ENCODE measurements around the gene DAB2IP. TPM values are rescaled to one million over a fixed set of nuclear protein-coding genes. Genes with fewer than 3 reads are reported as not detected.

DAB2IP gene
- total RNA-seq, 2 donors from 2014 or later = 38.0 to 47.0 TPM

GRCh38 chr9:121808781-121809180 is 157.3 kb downstream of the DAB2IP start:
- Histone ChIP-seq H3K9me3 (peaks cover 0 to 14% of the 10 kb centered on the region in 2 donors), H3K27me3 (no peaks in the 10 kb centered on the region), H3K36me3 (no peaks in the 10 kb centered on the region), H3K4me1 (no peaks in the 10 kb centered on the region), H3K27ac (no peak overlapping the region), H3K4me3 (no peak overlapping the region)
- no peak for TF ChIP-seq CTCF (IDR thresholded peaks at IDR 0.05)
- no peak for DNase-seq (ENCODE audit: low spot score)

GRCh38 chr9:121809356-121810050 is 158.1 kb downstream of the DAB2IP start:
- no peaks in the 10 kb centered on the region for H3K36me3 ChIP-seq
- no peak overlapping the region for H3K27ac ChIP-seq
- no peak for TF ChIP-seq CTCF (IDR thresholded peaks at IDR 0.05)
- DNase-seq (ENCODE audit: low spot score) = no peak
- no peaks in the 10 kb centered on the region for H3K4me1 ChIP-seq
- H3K27me3 ChIP-seq = no peaks in the 10 kb centered on the region
- peaks cover 0 to 7% of the 10 kb centered on the region in 2 donors for H3K9me3 ChIP-seq
- H3K4me3 ChIP-seq = no peak overlapping the region

GRCh38 chr9:121810489-121810888 is 159.1 kb downstream of the DAB2IP start:
- H3K4me1 ChIP-seq = no peaks in the 10 kb centered on the region
- DNase-seq (ENCODE audit: low spot score) = no peak
- H3K27me3 ChIP-seq = no peaks in the 10 kb centered on the region
- H3K4me3 ChIP-seq = no peak overlapping the region
- H3K36me3 ChIP-seq = no peaks in the 10 kb centered on the region
- no peaks in the 10 kb centered on the region for H3K9me3 ChIP-seq
- no peak for TF ChIP-seq CTCF (IDR thresholded peaks at IDR 0.05)
- no peak overlapping the region for H3K27ac ChIP-seq

GRCh38 chr9:121811140-121811539 is 159.7 kb downstream of the DAB2IP start:
- TF ChIP-seq CTCF (IDR thresholded peaks at IDR 0.05) = no peak
- no peak for DNase-seq (ENCODE audit: low spot score)
- Histone ChIP-seq H3K27ac (no peak overlapping the region), H3K27me3 (no peaks in the 10 kb centered on the region), H3K4me3 (no peak overlapping the region), H3K36me3 (no peaks in the 10 kb centered on the region), H3K9me3 (no peaks in the 10 kb centered on the region), H3K4me1 (no peaks in the 10 kb centered on the region)

GRCh38 chr9:121811751-121812150 is 160.3 kb downstream of the DAB2IP start:
- Histone ChIP-seq H3K4me3 (no peak overlapping the region), H3K9me3 (no peaks in the 10 kb centered on the region), H3K36me3 (no peaks in the 10 kb centered on the region), H3K27me3 (no peaks in the 10 kb centered on the region), H3K27ac (no peak overlapping the region), H3K4me1 (no peaks in the 10 kb centered on the region)
- TF ChIP-seq CTCF (IDR thresholded peaks at IDR 0.05) = no peak
- no peak for DNase-seq (ENCODE audit: low spot score)

Measured in right atrium auricular region (tissue), 2 donors.